ENCODE data around the gene CHD3. TPM values are rescaled to one million over a fixed set of nuclear protein-coding genes. Genes with fewer than 3 reads are reported as not detected.

Gene CHD3
- total RNA-seq, 1 experiment from 2014 or later, result 197 TPM

GRCh38 chr17:7856011-7856810 is 32.4 kb upstream of the CHD3 start:
- DNase-seq, result no peak
- Histone ChIP-seq H3F3A (ENCODE audit: insufficient read depth, low read depth) (peaks cover 11% of the 10 kb centered on the region), H3K27me3 (ENCODE audit: insufficient read depth, low read depth) (no peaks in the 10 kb centered on the region), H2AFZ (0 out of 2 replicates have a peak overlapping the region, but pooled peaks have one; percentile 50), H3K79me2 (ENCODE audit: low read depth) (peaks cover 18% of the 10 kb centered on the region), H3K36me3 (ENCODE audit: low read depth) (no peaks in the 10 kb centered on the region), H3K27ac (peak overlapping the region; percentile 79), H3K9me2 (ENCODE audit: insufficient read depth) (no peaks in the 10 kb centered on the region), H3K4me2 (peak overlapping the region; percentile 97), H4K20me1 (ENCODE audit: insufficient read depth) (no peaks in the 10 kb centered on the region), H3K4me1 (replicated peaks; ENCODE audit: insufficient read depth) (peaks cover 13% of the 10 kb centered on the region), H3K9me3 (ENCODE audit: insufficient read depth, low read depth) (no peaks in the 10 kb centered on the region), H3K4me3 (peak overlapping the region; percentile 97)
- POLR2A ChIA-PET (ENCODE audit: unreplicated experiment), result interaction anchor here (0.5 to 0.7 kb wide), 4 partner anchors 15 to 558 kb away, joined by 3 to 6 read pairs (median 4); no protein-coding TSS in a partner anchor
- BruUV-seq (replicated peaks), result no TSS peak
- intact Hi-C loops (cut with micrococcal nuclease; ENCODE audit: unreplicated experiment), result loop anchor here (5.0 to 10.0 kb wide), 2 partner anchors 34 to 271 kb away; partner anchors contain the start of gene MPDU1
- TF ChIP-seq EZH2 (IDR thresholded peaks at IDR 0.05; ENCODE audit: low read depth) (no peak), CTCF (conservative IDR thresholded peaks at IDR 0.05) (no peak)
- CTCF ChIA-PET, result interaction anchor here (0.6 to 1.5 kb wide), 4 partner anchors 11 to 187 kb away, joined by 3 to 12 read pairs (median 7); no protein-coding TSS in a partner anchor

- peak within 1 kb of the TSS; percentile 79 for H3K27ac ChIP-seq
- H3K9me3 ChIP-seq (ENCODE audit: insufficient read depth, low read depth), result no peaks in the 10 kb centered on the region
- H3K4me1 ChIP-seq (replicated peaks; ENCODE audit: insufficient read depth), result peaks cover 13% of the 10 kb centered on the region
- TF ChIP-seq EZH2 (IDR thresholded peaks at IDR 0.05; ENCODE audit: low read depth), result no peak
- TF ChIP-seq CTCF (conservative IDR thresholded peaks at IDR 0.05), result no peak
- CTCF ChIA-PET, result interaction anchor here (1.1 to 1.5 kb wide), 2 partner anchors 12 to 22 kb away, joined by 7 to 12 read pairs; no protein-coding TSS in a partner anchor
- H3K9me2 ChIP-seq (ENCODE audit: insufficient read depth), result no peaks in the 10 kb centered on the region
- H3K36me3 ChIP-seq (ENCODE audit: low read depth), result no peaks in the 10 kb centered on the region
- POLR2A ChIA-PET (ENCODE audit: unreplicated experiment), result interaction anchor here (0.6 to 0.7 kb wide), 3 partner anchors 29 to 438 kb away, joined by 3 to 10 read pairs (median 5); no protein-coding TSS in a partner anchor
- peaks cover 18% of the 10 kb centered on the region for H3K79me2 ChIP-seq (ENCODE audit: low read depth)
- peak within 1 kb of the TSS; percentile 97 for H3K4me2 ChIP-seq
- H3K27me3 ChIP-seq (ENCODE audit: insufficient read depth, low read depth), result no peaks in the 10 kb centered on the region
- H3F3A ChIP-seq (ENCODE audit: insufficient read depth, low read depth), result peaks cover 11% of the 10 kb centered on the region
- intact Hi-C loops (cut with micrococcal nuclease; ENCODE audit: unreplicated experiment), result loop anchor here (1.0 to 10.0 kb wide), 6 partner anchors 13 to 272 kb away; partner anchors contain the start of gene MPDU1
- H2AFZ ChIP-seq, result peak within 1 kb of the TSS; percentile 78
- BruUV-seq (replicated peaks), result TSS peak; percentile 83
- peak; percentile 96 to 97 for DNase-seq
- no peaks in the 10 kb centered on the region for H4K20me1 ChIP-seq (ENCODE audit: insufficient read depth)
- H3K4me3 ChIP-seq, result peak within 1 kb of the TSS; percentile 97
These were observed 31.5 kb upstream of the CHD3 start, which contains the start of gene NAA38 for GRCh38 chr17:7856811-7857712. TSS of gene NAA38 (minus strand) at chr17:7857559. CDS start at chr17:7857463, 96 bp downstream.

Measured in PC-9 (cell line).